ENCODE results near the gene MCM9.

Gene MCM9

GRCh38 chr6:118903691-118904090 is 31.3 kb downstream of the MCM9 start:
- DNase-seq (ENCODE audit: low spot score): no peak
- TF ChIP-seq CTCF (IDR thresholded peaks at IDR 0.05; ENCODE audit: extremely low read depth, missing control alignments): no peak

- no peak for DNase-seq (ENCODE audit: low spot score)
- TF ChIP-seq CTCF (IDR thresholded peaks at IDR 0.05; ENCODE audit: extremely low read depth, missing control alignments): no peak
Observed at GRCh38 chr6:118903138-118903537, 31.8 kb downstream of the MCM9 start.

GRCh38 chr6:118902726-118903125 is 32.2 kb downstream of the MCM9 start:
- no peak for TF ChIP-seq CTCF (IDR thresholded peaks at IDR 0.05; ENCODE audit: extremely low read depth, missing control alignments)
- no peak for DNase-seq (ENCODE audit: low spot score)

GRCh38 chr6:118899948-118900347 is 35.0 kb downstream of the MCM9 start:
- no peak for TF ChIP-seq CTCF (IDR thresholded peaks at IDR 0.05; ENCODE audit: extremely low read depth, missing control alignments)
- no peak for DNase-seq (ENCODE audit: low spot score)

- no peak for DNase-seq (ENCODE audit: low spot score)
- no peak for TF ChIP-seq CTCF (IDR thresholded peaks at IDR 0.05; ENCODE audit: extremely low read depth, missing control alignments)
Observed at GRCh38 chr6:118897386-118897785, 37.6 kb downstream of the MCM9 start.

GRCh38 chr6:118896339-118897136 is 38.4 kb downstream of the MCM9 start:
- peak; percentile 42 for DNase-seq (ENCODE audit: low spot score)
- TF ChIP-seq CTCF (IDR thresholded peaks at IDR 0.05; ENCODE audit: extremely low read depth, missing control alignments): no peak

- no peak for TF ChIP-seq CTCF (IDR thresholded peaks at IDR 0.05; ENCODE audit: extremely low read depth, missing control alignments)
- DNase-seq (ENCODE audit: low spot score): no peak
Observed at GRCh38 chr6:118895859-118896258, 39.1 kb downstream of the MCM9 start.
